Activated CD8-positive, alpha-beta memory T cell treated with anti-CD3 and anti-CD28 coated beads, Interleukin-2, amount 50 U/mL, for 4 hours (primary cell): ENCODE results near the gene PAXIP1.

Experiments used
- DNase-seq: peaks from one replicate; pipeline ENCODE4 v3.0.0-alpha.2; 2020

Gene PAXIP1

GRCh38 chr7:154996101-154996500, 6.8 kb downstream of the PAXIP1 start:
- DNase-seq: no peak

- no peak for DNase-seq
These were observed 7.9 kb downstream of the PAXIP1 start for GRCh38 chr7:154994996-154995395.

DNA sequence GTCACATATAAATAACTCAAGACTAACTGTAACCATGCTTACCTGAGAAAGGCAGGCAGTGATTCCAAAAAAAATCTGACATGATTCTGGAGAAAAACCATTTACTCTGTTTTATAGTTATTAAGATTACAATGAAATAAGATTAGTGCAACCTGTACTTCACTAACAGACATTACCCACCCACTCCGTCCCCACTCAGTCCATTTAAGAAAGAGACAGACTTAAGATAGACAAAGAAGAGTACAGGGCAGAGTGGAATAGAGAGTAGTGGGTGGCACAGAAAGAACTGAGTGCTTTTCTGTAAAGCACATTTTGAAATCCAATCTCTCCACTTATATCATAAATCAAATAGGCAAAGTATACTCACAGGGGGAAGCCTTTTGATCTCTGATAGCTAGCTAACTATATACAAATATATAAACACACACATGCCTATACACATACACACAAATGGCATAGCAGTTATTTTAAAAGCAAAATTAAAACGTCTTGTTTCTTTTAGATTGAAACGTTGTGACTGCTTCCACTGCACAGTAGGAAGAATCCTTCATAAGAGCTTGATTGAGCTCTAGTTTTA, 11.9 kb downstream of the PAXIP1 start:
- DNase-seq: no peak

DNA sequence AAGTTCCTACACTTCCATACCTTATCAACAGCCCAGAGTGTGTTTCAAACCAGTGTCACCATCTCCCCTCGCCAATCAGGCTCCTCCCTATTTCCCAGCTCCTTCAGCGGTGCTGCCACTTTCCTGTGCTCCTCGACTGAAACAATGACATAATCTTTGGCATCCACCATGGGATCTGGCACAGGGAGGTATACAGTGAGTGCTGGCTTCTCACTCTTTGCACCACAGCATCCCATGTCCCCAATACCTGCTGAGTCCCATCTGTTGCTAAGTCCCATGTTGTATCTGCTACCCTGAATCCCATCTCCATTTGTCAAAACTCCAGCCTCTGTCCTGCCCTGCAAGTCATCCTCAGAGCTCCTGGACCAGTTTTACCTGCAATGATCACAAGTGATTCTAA, 15.4 kb downstream of the PAXIP1 start:
- no peak for DNase-seq

DNA sequence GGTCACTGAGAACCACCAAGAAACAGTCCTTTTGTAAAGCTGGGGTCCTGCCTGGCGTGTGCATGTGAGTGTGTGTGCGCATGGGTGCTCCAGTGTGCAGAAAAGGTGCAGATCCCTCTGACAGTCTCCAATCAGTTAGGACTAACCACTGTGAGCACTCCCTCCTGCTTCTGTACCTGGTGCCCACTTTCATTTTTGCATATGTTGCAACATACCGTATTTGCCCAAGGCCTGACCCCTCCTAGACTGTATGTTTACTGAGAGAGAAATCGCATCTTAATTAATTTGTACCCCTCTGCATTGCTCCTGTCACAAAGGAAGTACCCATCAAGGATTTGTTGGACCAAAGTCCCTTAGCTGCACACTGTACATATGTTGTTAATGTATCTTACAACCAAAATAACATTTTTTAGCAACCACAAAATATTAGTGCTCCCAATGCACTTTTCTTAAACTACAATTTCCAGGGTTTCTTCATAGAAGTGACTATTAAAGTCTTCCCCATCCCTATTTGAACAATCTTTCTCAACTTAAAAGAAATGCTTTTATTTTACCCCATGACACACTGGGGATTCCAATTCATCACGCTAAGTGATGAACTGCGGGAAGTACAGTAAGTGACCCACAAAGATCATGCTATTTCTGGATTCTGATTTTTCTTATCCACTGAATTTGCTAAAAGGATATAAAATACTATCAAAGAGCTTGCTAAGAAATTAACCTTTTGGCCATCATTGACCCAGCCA, 16.6 kb downstream of the PAXIP1 start:
- DNase-seq: no peak

DNA sequence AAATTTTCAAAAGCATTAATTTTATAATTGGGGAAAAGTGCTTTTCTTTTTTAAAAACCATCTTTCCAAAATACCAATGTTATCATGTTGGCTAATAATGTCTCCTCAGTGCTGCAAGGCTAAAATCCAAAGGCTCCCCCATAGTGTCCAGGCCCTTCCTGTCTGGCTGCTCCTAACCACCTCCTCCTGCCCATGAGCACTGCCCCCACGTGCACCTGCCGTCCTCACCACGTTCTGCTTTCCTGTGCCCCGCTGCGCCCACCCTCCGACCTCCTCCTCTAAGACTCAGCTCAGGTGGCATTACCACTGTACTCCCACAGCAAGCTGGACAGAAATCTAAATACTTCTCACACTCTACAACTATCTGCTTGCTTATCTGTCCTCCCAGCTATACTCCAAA, 17.7 kb downstream of the PAXIP1 start:
- DNase-seq: no peak

GRCh38 chr7:154984601-154985188, 18.2 kb downstream of the PAXIP1 start:
- DNase-seq: no peak

GRCh38 chr7:154978017-154978416, 24.9 kb downstream of the PAXIP1 start:
- DNase-seq: no peak

GRCh38 chr7:154977250-154977649, 25.7 kb downstream of the PAXIP1 start:
- DNase-seq: no peak

DNA sequence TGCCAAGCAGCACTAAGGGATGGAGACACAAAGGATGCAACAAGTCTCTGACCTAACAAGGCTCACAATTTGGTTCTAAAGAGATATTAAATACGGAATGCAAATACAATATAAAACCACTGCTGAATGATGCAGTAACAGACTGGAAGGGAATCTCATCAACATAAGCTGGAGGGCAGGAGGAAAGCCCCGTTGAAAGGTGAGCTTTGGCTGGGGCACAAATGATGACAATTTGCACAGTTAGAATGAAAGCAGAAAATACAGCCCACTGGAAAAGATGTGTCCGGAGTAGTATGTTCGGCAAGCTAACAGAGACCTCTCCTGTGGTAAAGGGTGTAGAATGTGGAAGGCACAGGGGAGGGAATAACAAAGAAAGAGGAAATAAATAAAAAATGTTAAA, 26.1 kb downstream of the PAXIP1 start:
- no peak for DNase-seq

- DNase-seq: no peak
These were observed 26.9 kb downstream of the PAXIP1 start for GRCh38 chr7:154975984-154976383.

DNA sequence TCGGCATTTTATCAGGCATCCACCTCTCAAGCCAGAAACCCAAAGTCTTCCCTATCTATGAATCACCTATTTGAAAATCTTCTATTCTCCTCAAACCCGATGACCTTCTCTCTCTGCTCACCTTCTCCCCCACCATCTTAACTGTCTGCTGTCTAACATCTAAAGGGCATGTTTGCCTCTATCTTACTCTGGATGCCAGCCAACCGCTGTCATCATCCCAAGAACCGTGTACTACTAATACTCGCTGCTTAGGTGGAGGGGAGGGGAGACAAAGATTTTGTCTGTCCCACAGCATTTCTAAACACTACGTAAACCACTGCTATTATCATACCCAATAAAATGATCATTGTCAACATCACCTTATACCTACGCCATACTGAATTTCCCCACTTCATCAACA, 29.5 kb downstream of the PAXIP1 start:
- no peak for DNase-seq

DNA sequence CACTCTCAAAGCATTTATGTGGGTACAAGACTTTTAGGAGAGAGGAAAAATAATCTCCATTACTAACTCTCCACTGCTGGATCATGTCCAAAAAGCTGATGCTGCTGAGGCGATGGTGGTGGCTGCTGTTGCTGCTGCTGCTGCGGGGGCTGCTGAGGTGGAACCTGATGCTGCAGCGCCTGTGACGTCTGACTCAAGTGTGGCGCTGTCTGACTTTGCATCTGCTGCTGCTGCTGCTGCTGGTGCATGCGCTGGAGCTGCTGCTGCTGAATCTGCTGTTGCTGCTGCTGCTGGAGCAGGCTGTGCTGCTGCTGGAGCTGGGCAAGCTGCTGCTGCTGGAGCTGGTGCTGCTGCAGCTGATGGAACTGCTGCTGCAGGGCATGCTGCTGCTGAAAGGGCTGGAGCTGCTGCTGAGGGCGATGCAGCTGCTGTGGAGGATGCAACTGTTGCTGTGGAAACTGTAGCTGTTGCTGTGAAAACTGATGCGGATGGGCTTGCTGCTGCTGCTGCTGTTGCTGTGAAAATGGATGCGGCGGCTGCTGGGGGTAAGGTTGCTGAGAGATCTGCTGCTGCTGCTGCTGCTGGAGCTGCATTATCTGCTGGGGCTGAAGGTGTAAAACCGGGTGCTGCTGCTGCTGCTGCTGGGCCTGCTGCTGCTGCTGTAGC, 34.5 kb downstream of the PAXIP1 start:
- DNase-seq: no peak

GRCh38 chr7:154967401-154967955, 35.4 kb downstream of the PAXIP1 start:
- DNase-seq: no peak

DNA sequence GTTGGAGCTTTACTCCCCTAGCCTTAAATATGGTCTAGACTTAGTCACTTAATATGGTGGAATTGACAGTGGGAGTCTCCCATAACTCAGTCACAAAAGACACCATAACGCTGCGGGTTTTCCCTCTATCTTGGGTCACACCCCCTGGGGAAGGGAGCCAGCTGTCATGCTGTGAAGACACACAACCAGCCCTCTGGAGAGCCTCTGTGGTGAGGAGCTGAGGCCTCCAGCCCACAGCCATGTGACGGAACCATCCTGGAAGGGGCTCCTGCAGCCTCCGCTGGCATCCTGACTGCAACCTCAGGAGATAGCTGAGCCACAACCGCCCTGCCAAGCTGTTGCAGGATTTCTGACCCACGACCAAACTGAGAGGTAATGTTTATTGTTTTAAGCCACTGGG, 37.9 kb downstream of the PAXIP1 start:
- DNase-seq: no peak

GRCh38 chr7:154960063-154960790, 42.7 kb downstream of the PAXIP1 start:
- DNase-seq: no peak

GRCh38 chr7:154956427-154956826, 46.5 kb downstream of the PAXIP1 start:
- DNase-seq: no peak

- peak; percentile 75 for DNase-seq
These were observed 49.8 kb downstream of the PAXIP1 start for GRCh38 chr7:154953006-154953684.

- DNase-seq: no peak
These were observed 52.0 kb downstream of the PAXIP1 start for GRCh38 chr7:154950960-154951359.

DNA sequence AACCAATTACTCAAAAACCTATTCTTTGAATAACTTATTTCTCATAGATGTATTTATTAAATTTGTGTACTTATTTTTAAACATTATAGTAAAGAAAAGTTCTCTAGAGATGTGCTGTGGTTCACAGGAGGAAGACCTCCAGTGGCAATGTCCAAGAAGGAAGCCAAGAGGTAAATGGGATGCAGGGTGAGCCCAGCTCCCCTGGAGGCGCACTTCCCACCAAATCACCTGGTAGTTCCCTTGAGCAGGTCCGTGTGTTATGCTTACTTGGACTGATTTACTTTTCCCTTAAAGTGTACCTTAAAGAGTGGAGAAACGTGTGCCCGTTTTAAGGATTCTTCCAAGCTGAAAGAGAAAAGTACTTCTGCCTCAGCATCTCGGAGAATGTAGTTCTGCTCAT, 55.3 kb downstream of the PAXIP1 start:
- no peak for DNase-seq

GRCh38 chr7:154946166-154946565, 56.8 kb downstream of the PAXIP1 start:
- no peak for DNase-seq

- no peak for DNase-seq
These were observed 59.0 kb downstream of the PAXIP1 start for GRCh38 chr7:154943906-154944305.
